Effector memory CD4-positive, alpha-beta T cell (primary cell): ENCODE measurements around the gene PRKAG2.
"Not testable (repeated sequence)": the region's sequence is repeated elsewhere in the genome, so short reads cannot be mapped to it uniquely, and the experiment has no call there.

Experiments used
- DNase-seq, 3 donors: peaks; one replicate each; pipeline ENCODE4 v3.0.0-alpha.2; 2020
- H3K27ac ChIP-seq: 2 replicates; pipeline ENCODE4 v1.7.0; 2013; ENCODE audit warnings: mild to moderate bottlenecking, low read length, moderate library complexity; ENCODE audit not compliant: insufficient read depth, poor library complexity, severe bottlenecking
- H3K27me3 ChIP-seq: replicated peaks from 2 replicates; pipeline ENCODE4 v1.7.0; 2013; ENCODE audit warnings: mild to moderate bottlenecking, low read length; ENCODE audit not compliant: insufficient read depth, control insufficient read depth, poor library complexity, severe bottlenecking
- H3K36me3 ChIP-seq: 2 replicates; pipeline ENCODE4 v1.7.0; 2013; ENCODE audit warnings: mild to moderate bottlenecking, low read length, moderate library complexity; ENCODE audit not compliant: control insufficient read depth, insufficient read depth
- H3K4me1 ChIP-seq: 2 replicates; pipeline ENCODE4 v1.7.0; 2013; ENCODE audit warnings: low read length, mild to moderate bottlenecking; ENCODE audit not compliant: control insufficient read depth, insufficient read depth, poor library complexity, severe bottlenecking
- H3K4me3 ChIP-seq: 2 replicates; pipeline ENCODE4 v1.7.0; 2013; ENCODE audit warnings: low read length, low read depth, mild to moderate bottlenecking; ENCODE audit not compliant: insufficient read depth, poor library complexity, severe bottlenecking
- H3K9me3 ChIP-seq: 2 replicates; pipeline ENCODE4 v1.7.0; 2013; ENCODE audit warnings: mild to moderate bottlenecking, low read length, moderate library complexity; ENCODE audit not compliant: control insufficient read depth

PRKAG2 gene

GRCh38 chr7:151518947-151519764 lies 357.8 kb downstream of the PRKAG2 start:
- peak; percentile 56 to 65 (median 62) for DNase-seq
- peak overlapping the region; percentile 86 for H3K27ac ChIP-seq
- H3K9me3 ChIP-seq, H3K36me3 ChIP-seq, H3K27me3 ChIP-seq: not testable (repeated sequence)
- peaks cover 22% of the 10 kb centered on the region for H3K4me1 ChIP-seq
- H3K4me3 ChIP-seq: peak overlapping the region; percentile 85

GRCh38 chr7:151518105-151518946 lies 358.6 kb downstream of the PRKAG2 start:
- DNase-seq: peak; percentile 3 to 39 (median 33)
- H3K4me1 ChIP-seq: peaks cover 22% of the 10 kb centered on the region
- H3K4me3 ChIP-seq: peak overlapping the region; percentile 85
- peak overlapping the region; percentile 86 for H3K27ac ChIP-seq
- no peaks in the 10 kb centered on the region for H3K9me3 ChIP-seq
- H3K36me3 ChIP-seq: no peaks in the 10 kb centered on the region
- H3K27me3 ChIP-seq: no peaks in the 10 kb centered on the region

- no peak overlapping the region for H3K27ac ChIP-seq
- no peaks in the 10 kb centered on the region for H3K36me3 ChIP-seq
- no peaks in the 10 kb centered on the region for H3K27me3 ChIP-seq
- H3K4me3 ChIP-seq: peak overlapping the region; percentile 85
- no peaks in the 10 kb centered on the region for H3K9me3 ChIP-seq
- peaks cover 22% of the 10 kb centered on the region for H3K4me1 ChIP-seq
- DNase-seq: no peak
These were observed 359.3 kb downstream of the PRKAG2 start for GRCh38 chr7:151517601-151518104.

- no peaks in the 10 kb centered on the region for H3K36me3 ChIP-seq
- DNase-seq: no peak
- H3K4me1 ChIP-seq: peaks cover 22% of the 10 kb centered on the region
- no peaks in the 10 kb centered on the region for H3K27me3 ChIP-seq
- no peaks in the 10 kb centered on the region for H3K9me3 ChIP-seq
- H3K27ac ChIP-seq: no peak overlapping the region
- no peak overlapping the region for H3K4me3 ChIP-seq
These were observed 361.7 kb downstream of the PRKAG2 start for GRCh38 chr7:151515276-151515565.

GRCh38 chr7:151514461-151515275 lies 362.2 kb downstream of the PRKAG2 start:
- Histone ChIP-seq H3K9me3 (no peaks in the 10 kb centered on the region), H3K4me1 (peaks cover 22% of the 10 kb centered on the region), H3K27me3 (no peaks in the 10 kb centered on the region), H3K27ac (no peak overlapping the region), H3K4me3 (no peak overlapping the region), H3K36me3 (no peaks in the 10 kb centered on the region)
- DNase-seq: no peak

GRCh38 chr7:151513133-151513532 lies 363.8 kb downstream of the PRKAG2 start:
- DNase-seq: no peak
- H3K36me3 ChIP-seq: no peaks in the 10 kb centered on the region
- H3K4me1 ChIP-seq: peaks cover 28% of the 10 kb centered on the region
- no peak overlapping the region for H3K4me3 ChIP-seq
- no peaks in the 10 kb centered on the region for H3K9me3 ChIP-seq
- no peak overlapping the region for H3K27ac ChIP-seq
- no peaks in the 10 kb centered on the region for H3K27me3 ChIP-seq

GRCh38 chr7:151512353-151512752 lies 364.6 kb downstream of the PRKAG2 start:
- no peak overlapping the region for H3K4me3 ChIP-seq
- H3K9me3 ChIP-seq: no peaks in the 10 kb centered on the region
- H3K27me3 ChIP-seq: no peaks in the 10 kb centered on the region
- H3K4me1 ChIP-seq: peaks cover 20% of the 10 kb centered on the region
- no peaks in the 10 kb centered on the region for H3K36me3 ChIP-seq
- no peak overlapping the region for H3K27ac ChIP-seq
- no peak for DNase-seq

- no peak overlapping the region for H3K4me3 ChIP-seq
- H3K27ac ChIP-seq: no peak overlapping the region
- H3K4me1 ChIP-seq: peaks cover 16% of the 10 kb centered on the region
- H3K9me3 ChIP-seq: no peaks in the 10 kb centered on the region
- H3K36me3 ChIP-seq: no peaks in the 10 kb centered on the region
- no peak for DNase-seq
- H3K27me3 ChIP-seq: no peaks in the 10 kb centered on the region
These were observed 365.0 kb downstream of the PRKAG2 start for GRCh38 chr7:151511946-151512345.

- DNase-seq: no peak
- Histone ChIP-seq H3K27ac (no peak overlapping the region), H3K9me3 (no peaks in the 10 kb centered on the region), H3K4me1 (peaks cover 14% of the 10 kb centered on the region), H3K27me3 (no peaks in the 10 kb centered on the region), H3K4me3 (no peak overlapping the region), H3K36me3 (no peaks in the 10 kb centered on the region)
These were observed 365.6 kb downstream of the PRKAG2 start for GRCh38 chr7:151511270-151511669.
